HG02973 (cell line): ENCODE measurements around the gene WDR82.

Experiments used
- ATAC-seq: cut with Tn5 transposase; IDR thresholded peaks from one replicate; pipeline ENCODE4 v1.9.1; 2021; ENCODE audit warnings: moderate library complexity; ENCODE audit not compliant: unreplicated experiment

The WDR82 gene

DNA sequence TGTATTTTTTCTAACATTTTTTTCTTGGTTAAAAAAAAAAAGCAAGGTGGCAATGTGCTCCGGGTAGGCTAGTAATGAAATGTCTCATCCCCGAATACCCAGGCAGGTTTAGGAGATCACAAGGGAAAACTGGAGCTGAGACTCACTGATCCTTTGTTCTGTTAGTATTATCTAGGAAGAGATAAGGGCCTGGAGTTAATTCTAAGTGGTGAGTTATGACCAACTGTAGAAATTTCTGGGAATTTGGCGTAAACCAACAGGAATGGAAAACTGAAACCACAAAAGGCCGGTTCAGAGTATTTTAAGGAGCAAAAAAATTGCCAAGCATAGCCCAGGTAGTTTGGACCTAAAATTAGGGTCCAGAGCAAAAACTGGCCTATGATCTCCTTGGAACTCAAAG lies 20.5 kb downstream of the WDR82 start:
- no peak for ATAC-seq

- ATAC-seq, result no peak
These were observed 21.8 kb downstream of the WDR82 start for GRCh38 chr3:52256622-52257021.

- ATAC-seq, result no peak
These were observed 22.3 kb downstream of the WDR82 start for GRCh38 chr3:52256159-52256558.

DNA sequence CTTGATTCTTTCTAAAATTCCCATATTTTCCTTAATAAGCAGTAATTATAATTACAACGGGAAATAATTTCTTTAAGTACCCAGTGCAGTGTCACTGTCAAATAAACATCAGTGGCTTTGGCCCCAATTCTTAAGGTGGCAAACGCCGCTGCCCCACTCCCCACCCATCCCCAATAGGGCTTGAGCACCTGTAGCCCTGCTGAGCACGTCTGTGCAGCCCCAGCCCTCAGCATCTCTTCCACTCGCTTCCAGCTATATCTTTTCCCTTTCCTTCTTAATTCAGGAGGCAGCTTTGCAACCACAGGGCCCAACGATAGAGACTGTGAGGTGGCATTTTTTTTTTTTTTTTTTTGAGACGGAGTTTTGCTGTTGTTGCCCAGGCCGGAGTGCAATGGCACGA lies 23.8 kb downstream of the WDR82 start:
- ATAC-seq, result no peak

DNA sequence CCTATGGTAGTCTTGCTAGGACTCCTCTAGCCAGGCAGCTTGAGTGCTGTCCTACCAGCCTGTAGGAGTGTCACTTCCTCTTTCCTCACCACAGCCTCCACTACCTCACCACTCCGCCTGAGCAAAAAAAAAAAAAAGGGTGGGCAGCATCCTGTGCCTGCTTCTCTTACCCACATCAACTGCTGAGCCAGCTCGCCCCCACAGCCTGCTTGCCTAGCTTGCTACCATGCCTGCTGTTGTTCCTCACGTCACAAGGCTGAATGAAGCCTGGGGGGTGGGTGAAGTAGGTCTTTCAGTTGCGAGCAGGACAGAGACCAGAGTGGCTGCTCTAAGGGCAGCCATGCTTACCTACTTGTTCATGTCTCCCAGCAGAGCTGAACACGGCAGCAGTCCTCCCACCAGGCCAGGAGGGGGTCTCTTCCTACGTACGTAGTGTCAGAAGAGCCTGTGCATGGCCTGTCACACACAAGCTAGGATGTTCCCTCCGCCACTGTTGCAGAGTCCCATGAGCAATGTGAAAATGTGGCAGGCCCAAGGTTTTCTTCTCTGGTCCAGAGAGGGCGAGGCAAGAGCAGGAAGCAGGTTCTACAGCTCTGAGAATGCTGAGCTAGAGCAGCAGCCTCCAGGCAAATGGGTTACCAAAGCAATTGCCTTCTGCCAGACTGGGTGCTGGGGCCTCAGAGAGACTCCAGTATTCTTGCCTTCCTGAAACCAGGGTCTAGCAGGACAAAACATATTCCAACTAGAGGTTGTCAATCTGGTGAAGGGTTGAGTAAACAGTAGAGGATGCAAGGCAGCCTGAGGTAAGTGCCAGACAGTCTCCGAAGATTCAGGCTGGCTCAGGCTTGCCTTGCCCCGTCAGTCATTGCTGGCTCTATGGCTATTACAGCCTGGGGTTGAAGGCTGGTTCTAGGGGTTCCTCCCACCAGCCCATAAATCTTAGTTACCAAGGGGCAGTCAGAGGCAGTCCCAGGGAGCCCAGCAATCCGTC lies 24.8 kb downstream of the WDR82 start:
- peak; percentile 69 for ATAC-seq

DNA sequence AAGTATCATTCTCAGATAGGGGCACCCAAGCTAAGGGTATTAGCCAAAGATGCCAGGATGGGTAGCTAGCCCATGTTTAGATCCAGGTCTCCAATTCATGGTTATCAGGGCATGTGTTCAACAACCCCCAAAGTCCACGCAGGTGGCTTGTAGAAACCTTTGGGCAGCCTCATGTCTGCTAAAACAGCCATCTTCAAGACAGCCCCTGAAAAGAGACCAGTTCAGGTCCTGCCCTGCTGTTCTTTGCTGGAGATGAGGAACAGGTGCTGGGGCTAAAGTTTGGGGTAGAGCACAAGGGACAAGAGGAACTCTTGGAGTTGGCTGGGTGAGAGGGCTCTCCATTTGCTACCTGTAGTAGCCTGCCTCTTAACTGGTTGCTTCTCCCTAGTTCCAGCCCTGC lies 28.3 kb downstream of the WDR82 start:
- ATAC-seq, result no peak

DNA sequence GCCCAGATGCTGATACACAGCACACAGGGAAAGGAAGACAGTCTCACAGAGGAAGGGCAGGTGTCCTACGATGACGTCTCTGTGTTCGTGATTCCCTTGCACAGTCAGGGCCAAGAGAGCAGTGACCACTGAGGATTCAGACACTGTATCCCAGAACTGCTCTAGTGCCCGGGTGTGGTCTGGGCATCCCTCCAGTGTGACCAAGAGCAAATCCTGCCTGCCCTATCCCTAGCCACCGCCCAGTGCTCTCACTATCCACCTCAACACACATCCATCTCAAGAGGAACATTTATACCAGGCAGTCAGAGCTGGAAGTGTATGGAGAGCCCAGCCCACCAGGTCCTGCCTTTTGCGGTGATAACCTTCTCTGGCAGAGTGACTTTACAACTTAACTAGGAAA lies 28.8 kb downstream of the WDR82 start:
- ATAC-seq, result no peak

DNA sequence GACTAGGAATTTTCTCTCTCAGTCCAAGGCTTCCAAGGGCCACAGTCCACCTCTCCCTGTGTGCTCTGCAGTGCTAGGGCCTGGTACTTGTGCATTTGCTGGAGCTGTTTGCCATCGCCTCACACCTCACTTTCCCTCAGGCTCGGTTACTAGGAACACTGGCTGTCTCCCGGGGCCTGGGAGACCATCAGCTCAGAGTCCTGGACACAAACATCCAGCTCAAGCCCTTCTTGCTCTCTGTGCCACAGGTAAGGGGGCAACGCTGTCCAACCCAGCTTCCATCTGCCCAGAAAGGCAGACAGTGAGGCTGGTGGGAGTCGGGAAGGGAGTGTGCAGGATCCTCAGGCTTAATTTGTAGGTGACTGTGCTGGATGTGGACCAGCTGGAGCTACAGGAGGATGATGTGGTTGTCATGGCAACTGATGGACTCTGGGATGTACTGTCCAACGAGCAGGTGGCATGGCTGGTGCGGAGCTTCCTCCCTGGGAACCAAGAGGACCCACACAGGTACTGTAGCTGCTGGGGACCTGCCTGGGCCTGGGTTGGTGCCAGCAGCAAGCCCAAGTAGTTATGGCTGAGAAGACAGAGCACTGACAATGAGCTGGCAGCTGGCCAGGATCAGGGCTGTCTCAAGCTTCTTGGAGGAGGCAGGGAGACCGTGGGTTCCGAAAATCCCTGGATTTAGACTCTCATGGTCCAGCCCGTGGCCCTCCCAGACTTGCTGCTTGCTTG lies 29.5 kb downstream of the WDR82 start:
- ATAC-seq, result no peak

DNA sequence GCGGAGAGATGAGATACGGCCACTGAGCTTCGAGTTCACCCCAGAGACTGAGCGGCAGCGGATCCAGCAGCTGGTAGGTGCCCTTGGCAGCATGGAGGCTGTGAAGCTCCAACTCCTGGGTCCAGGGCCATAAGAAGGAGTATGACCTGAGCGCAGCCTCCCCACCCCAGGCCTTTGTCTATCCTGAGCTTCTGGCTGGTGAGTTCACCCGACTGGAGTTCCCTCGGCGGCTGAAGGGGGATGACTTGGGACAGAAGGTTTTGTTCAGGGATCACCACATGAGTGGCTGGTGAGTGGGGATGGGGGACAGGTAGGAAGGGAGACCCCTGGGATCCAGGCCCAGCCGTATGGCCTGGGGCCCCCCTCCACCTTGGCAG lies 30.3 kb downstream of the WDR82 start:
- no peak for ATAC-seq

- no peak for ATAC-seq
These were observed 30.9 kb downstream of the WDR82 start for GRCh38 chr3:52247409-52248164.

DNA sequence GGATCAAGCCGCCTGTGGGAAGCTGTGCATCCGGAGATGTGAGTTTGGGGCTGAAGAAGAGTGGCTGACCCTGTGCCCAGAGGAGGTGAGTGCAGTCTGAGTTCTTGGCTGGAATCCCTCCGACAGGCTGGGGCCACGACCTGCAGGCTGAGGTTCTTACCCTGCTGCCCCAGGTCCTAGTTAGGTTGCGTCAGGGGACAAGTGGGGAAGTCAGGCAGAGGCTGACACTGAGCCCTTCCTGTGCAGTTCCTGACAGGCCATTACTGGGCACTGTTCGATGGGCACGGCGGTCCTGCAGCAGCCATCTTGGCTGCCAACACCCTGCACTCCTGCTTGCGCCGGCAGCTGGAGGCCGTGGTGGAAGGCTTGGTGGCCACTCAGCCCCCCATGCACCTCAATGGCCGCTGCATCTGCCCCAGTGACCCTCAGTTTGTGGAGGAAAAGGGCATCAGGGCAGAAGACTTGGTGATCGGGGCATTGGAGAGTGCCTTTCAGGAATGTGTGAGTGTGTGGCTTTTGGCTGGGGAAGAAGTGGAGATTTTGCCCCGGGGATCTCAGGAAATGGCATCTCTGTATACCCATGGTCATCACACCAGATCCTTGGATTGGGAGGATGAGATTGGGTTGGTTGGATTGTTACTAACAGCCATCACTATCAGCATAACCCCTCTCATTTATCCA lies 31.6 kb downstream of the WDR82 start:
- no peak for ATAC-seq

DNA sequence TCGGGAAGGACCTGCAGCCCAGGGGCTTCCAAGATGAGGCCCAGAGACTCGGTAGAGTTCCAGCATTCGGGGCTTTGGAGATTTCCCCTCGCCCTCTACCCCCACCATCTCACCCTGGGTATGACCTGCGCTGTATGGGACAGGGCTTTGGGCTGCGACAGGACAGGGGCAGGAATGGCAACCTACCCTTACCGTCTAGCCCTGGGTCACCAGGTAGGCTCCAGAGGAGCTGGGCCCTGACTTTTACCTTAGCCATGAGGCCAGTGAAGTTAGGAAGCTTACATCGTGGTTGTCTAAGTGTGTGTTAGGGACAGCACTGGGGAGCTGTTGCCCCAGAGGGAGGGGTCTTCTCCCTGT lies 32.2 kb downstream of the WDR82 start:
- ATAC-seq, result no peak

DNA sequence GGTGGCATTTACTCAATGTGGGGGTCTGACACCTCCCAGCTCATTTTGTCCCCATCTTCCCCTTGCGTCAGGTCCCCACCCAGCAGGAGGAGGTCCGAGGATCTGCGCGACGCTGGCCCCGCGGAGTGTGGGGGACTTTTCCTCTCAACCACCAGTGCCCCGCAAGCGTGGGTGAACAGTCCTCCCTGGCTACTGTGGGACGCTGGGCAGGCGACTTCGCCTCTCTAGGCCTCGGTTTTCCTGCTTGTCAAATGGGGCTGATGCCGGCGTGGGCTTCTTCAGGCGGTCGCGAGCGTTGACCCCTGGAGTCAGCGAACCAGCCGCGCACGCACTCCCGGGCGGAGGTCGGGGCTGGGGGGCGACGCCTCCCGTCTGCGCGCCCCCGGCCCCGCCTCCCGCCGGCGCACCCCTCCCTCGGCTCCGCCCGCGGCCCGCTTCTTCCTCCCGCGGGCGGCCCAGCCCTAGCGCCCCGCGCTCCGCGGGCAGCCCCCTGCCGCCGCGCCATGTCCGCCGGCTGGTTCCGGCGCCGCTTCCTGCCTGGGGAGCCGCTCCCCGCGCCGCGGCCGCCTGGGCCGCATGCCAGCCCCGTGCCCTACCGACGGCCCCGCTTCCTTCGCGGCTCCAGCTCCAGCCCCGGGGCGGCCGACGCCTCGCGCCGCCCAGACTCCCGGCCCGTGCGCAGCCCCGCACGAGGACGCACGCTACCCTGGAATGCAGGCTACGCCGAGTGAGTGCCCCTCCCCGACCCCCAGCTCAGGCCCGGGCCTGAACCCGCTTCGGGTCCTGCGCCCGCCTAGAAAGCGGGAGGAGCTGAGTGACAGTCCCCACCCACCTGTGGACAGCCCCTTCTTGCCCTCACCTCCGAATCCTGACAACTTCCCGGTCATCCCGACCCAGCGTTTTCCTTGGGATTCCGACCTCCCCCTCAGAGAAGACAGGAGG lies 32.9 kb downstream of the WDR82 start, which contains the start of gene PPM1M:
Gene PPM1M (plus strand): TSS at position 438 of the 942 bp plus-strand sequence. CDS start 66 bp downstream, at position 504.
- ATAC-seq, result no peak

GRCh38 chr3:52243791-52244628 lies 34.4 kb downstream of the WDR82 start:
- no peak for ATAC-seq

GRCh38 chr3:52242039-52242438 lies 36.4 kb downstream of the WDR82 start:
- no peak for ATAC-seq

- no peak for ATAC-seq
These were observed 37.5 kb downstream of the WDR82 start for GRCh38 chr3:52240886-52241370.

DNA sequence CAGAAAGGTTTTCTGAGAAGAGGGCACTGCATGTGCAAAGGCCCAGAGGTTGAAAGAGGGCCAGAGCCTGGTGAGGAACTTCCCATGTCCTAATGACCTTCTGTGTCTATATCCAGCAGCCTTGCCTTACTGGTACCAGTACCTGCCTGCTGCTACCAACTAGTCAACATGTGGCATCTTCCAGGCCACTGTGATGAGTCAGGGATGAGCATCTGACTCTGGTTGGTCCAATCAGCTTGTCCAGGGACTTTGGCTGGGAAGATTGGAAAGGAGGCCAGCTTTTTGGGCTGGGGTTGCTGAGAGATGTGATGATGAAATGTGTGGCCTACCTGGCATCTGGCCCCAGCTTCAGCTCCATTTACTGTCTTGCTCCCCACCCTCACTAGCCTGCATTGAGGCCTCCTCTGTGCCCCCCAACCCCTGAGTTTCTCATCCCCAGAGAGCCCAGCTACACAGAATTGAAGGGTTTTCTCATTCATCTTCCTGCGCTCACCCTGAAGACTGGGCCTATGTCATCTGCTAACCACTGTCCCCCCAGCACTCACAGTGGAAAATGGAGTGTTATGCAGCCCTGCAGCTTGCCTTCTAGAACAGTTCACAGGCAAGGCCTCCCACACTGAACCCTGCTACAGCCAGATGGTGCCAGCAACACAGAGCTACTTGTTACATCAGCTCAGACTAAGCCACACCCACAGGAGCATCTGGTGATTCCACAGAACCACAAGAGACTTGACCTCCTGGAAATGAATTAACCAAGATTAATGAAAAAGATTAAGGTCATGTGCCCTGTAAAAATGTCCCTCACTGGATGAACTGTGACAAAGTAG lies 38.2 kb downstream of the WDR82 start:
- no peak for ATAC-seq
